HL-60/S4 treated with retinoic acid at 250 ng/mL for 4 days and 3 days (cell line): ENCODE measurements around the gene MYBBP1A.
"Not testable (repeated sequence)": the region's sequence is repeated elsewhere in the genome, so short reads cannot be mapped to it uniquely, and the experiment has no call there.

Experiments used
- in situ Hi-C: fragments of 300-500 bp; cut with MboI; formaldehyde crosslinking; loops from 2 replicates; pipeline ENCODE4 v1.7.0; 2022; ENCODE audit warnings: low sequenced_read_pairs

MYBBP1A gene, protein sequence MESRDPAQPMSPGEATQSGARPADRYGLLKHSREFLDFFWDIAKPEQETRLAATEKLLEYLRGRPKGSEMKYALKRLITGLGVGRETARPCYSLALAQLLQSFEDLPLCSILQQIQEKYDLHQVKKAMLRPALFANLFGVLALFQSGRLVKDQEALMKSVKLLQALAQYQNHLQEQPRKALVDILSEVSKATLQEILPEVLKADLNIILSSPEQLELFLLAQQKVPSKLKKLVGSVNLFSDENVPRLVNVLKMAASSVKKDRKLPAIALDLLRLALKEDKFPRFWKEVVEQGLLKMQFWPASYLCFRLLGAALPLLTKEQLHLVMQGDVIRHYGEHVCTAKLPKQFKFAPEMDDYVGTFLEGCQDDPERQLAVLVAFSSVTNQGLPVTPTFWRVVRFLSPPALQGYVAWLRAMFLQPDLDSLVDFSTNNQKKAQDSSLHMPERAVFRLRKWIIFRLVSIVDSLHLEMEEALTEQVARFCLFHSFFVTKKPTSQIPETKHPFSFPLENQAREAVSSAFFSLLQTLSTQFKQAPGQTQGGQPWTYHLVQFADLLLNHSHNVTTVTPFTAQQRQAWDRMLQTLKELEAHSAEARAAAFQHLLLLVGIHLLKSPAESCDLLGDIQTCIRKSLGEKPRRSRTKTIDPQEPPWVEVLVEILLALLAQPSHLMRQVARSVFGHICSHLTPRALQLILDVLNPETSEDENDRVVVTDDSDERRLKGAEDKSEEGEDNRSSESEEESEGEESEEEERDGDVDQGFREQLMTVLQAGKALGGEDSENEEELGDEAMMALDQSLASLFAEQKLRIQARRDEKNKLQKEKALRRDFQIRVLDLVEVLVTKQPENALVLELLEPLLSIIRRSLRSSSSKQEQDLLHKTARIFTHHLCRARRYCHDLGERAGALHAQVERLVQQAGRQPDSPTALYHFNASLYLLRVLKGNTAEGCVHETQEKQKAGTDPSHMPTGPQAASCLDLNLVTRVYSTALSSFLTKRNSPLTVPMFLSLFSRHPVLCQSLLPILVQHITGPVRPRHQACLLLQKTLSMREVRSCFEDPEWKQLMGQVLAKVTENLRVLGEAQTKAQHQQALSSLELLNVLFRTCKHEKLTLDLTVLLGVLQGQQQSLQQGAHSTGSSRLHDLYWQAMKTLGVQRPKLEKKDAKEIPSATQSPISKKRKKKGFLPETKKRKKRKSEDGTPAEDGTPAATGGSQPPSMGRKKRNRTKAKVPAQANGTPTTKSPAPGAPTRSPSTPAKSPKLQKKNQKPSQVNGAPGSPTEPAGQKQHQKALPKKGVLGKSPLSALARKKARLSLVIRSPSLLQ (N-terminal part only)

DNA sequence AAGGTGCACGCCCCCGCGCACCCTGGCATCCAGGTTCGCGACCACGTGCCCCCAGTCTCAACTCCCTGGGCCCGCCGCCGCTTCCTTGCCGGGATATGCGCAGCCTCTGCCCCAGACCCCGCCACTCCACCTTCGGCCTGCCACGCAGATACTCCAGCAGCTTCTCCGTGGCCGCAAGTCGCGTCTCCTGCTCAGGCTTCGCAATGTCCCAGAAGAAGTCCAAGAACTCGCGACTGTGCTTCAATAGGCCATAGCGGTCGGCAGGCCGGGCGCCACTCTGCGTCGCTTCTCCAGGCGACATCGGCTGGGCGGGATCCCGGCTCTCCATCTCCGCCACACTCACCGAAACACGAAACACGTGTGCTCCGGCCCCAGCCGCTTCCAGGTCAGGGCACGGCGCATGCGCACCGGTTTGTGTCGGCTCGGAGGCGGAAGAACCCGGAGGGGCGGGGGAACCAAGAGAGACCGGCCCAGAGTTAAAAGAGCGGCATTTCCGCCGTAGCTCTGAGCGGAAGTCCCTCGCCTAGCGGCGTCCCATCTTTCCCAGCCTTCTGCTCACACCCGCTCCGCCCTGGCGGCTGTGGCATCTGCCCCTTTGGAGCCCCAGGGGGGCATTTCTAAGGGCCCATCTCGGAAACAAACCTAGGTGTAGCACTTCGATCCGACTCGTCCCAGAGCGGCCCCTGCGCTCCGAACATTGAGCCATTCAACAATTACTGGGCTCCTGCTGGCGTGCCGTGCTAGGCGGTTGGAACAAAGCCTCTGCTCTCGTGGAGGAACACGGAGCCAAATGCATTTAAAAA is at the start of gene MYBBP1A:
MYBBP1A (minus strand) TSS at position 388 of the 803 bp plus-strand sequence; CDS start at position 328, 60 bp downstream.
- in situ Hi-C loops = loop anchor here (25.0 kb wide), 1 partner anchor 332 kb away; the partner anchor contains the start of gene C17orf107

DNA sequence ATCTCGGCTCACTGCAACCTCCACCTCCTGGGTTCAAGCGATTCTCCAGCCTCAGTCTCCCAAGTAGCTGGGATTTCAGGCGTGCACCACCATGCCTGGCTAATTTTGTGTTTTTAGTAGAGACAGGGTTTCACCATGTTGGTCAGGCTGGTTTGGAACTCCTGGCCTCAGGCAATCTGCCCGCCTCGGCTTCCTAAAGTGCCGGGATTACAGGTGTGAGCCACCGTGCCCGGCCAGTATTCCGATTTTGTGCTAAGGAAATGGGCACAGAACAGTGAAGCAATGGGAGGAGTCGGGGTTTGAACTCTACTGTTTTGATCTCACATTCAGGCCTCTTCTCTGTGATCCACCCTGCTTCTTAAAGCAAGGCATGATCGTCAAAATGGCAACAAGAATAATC is 49.6 kb upstream of the MYBBP1A start:
- in situ Hi-C loops = not testable (repeated sequence)

DNA sequence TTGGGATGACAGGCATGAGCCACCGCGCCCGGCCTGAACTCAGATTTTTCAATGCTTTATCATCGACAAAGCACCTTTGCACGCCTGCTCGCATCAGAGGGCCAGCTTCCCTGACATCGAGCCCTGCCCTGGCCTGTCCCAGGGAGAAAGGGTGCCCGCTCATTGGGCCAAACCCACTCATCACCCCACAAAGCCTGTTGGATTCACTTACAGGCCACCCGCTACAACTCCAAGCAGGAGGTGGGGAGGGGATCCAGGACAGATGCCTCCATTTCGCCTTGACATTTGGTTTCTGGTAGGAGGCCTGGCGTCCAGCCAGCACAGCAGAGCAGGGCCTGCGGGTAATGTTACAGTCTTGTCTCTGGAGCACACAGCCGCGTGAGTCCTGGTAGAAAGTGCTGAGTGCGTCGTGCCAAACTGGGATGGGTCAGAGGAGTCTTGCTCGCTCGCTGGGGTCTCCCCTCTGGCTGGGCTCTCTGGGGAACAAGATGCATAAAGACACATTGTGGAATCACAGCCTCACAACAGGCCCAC is 49.0 kb upstream of the MYBBP1A start:
- in situ Hi-C loops = no loop called here

DNA sequence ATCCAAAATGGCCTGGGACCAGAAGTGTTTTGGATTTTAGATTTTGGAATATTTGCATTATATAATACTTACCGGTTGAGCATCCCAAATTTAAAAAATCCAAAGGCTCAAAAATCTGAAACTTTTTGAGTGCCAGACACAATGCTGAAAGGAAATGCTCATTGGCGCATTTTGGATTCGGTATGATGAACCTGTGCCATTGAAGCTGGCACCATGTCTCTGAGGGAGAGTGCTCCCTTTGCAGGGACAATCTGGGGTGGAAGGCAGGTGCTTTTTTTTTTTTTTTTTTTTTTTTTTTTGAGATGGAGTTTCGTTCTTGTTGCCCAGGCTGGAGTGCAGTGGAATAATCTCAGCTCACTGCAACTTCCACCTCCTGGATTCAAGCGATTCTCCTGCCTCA is 46.9 kb upstream of the MYBBP1A start:
- in situ Hi-C loops = no loop called here

DNA sequence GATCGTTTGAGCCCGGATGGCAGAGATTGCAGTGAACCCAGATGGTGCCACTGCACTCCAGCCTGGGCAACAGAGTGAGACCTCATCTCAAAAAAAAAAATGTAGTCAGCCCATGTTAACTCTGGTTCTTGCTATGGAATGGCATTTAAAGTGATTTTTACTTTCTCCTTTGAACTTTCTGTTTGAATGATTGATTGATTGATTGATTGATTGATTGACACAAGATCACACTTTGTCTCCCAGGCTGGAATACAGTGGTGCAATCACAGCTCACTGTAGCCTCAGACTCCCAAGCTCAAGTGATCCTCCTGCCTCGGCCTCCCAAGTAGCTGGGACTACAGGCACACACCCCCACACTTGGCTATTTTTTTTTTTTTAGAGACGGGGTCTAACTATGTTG is 46.1 kb upstream of the MYBBP1A start:
- in situ Hi-C loops = no loop called here

DNA sequence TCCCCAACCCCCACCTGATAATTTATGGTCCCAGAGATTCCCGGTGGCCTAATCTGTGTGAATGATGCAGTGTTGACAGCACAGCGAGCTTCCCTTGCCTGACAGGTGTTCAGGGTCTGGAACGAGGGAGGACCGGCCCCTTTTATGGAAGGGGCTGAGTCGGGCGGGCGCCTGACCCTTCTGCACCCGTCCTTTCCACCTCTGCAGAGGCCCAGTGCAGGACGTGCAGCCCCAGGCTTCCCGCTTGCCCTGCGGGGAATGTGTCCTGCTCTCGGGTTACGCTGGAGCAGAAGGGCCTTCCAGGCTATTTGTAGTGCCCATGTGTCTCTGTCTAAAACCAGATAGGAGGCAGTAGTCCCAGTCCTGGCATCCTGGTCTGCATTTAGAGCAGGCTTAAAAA is 45.4 kb upstream of the MYBBP1A start:
- in situ Hi-C loops = no loop called here

DNA sequence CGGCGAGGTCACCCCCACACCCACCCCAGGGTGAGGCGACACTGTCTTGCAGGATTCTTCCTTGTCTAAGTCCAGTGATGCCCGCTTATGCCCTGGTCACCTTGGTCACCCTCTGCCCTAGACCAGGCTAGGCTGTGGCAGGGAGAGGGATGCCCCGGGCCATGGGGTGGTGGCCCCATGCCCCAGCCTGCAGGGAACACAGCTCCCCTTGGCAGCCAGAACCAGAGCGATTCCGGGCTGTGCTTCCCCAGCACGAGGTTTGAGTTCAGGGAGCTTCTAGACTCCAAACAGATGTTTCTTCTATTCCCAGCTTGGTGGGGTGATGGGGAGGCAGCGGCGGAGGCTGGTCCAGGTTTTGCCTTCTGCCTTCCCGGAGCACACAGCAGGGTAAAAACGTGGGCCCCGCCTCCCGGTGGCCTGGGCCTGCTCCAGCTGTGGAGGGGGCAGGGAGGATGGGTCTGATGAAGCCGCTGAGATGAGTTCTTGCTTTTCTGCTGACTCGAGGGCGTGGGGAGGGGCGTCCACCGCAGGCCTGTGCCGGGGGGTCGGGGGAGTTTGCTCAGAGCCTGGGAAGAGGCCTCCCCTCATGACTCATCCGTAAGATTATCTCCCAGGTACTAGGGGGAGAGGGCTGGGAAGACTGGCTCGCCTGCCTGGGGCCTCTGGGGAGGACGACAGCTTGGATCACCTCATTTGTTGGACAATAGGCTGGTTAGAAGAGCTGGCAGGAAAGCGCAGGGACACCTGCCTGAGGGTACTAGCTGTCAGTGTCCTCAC is 44.5 kb upstream of the MYBBP1A start:
- in situ Hi-C loops = no loop called here

DNA sequence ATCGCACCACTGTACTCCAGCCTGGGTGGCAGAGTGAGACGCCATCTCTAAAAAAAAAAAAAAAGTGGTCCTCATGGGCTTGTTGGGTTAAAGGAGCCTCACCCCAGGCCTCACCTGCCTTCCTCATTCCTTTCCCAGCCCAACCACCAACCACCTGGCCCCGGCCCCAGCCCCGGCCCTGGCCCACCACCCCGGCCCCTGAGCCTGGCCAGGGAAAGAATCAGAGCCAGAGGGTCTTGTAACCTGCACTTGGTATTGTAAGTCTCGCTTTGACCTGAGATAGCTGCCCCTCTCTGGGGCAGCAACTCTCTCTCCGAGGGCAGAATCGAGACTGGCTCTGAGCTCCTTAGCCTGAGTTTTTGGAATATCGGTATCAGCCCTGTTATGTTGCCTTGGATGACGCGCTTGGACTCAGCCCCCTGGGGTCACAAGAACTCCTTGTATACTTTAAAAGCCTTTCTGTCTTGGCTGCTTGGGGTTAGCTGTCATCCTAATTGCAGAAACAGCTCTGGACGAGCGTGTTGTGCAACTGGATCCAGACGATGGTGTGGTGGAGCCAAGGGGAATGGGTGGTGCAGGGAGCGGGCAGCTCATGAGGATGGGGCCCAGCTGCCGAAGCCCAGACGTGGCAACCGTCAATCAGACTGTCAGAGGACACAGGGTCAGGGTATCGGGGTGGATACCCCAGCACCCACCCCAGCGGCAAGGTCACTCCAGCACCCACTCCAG is 43.8 kb upstream of the MYBBP1A start:
- in situ Hi-C loops = no loop called here

DNA sequence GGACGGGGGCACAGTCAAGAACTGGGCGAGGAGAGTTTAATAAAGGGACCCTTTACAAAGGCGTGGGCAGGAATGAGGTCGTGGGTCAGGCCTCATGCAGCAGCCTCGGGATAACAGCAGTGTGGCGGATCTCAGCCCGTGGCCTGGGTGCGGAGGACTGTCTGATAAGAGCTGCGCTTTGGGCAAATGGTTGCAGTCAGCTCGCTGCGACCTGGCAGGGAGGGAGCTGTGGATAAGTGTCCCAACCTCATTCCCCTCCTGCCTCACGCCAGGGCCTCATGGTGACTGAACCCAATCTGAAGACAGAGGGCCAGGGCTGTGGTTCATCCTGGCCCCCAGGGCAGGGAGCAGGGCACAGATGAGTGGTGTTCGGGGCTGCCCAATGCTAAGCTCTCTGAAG is 42.8 kb upstream of the MYBBP1A start:
- in situ Hi-C loops = no loop called here

DNA sequence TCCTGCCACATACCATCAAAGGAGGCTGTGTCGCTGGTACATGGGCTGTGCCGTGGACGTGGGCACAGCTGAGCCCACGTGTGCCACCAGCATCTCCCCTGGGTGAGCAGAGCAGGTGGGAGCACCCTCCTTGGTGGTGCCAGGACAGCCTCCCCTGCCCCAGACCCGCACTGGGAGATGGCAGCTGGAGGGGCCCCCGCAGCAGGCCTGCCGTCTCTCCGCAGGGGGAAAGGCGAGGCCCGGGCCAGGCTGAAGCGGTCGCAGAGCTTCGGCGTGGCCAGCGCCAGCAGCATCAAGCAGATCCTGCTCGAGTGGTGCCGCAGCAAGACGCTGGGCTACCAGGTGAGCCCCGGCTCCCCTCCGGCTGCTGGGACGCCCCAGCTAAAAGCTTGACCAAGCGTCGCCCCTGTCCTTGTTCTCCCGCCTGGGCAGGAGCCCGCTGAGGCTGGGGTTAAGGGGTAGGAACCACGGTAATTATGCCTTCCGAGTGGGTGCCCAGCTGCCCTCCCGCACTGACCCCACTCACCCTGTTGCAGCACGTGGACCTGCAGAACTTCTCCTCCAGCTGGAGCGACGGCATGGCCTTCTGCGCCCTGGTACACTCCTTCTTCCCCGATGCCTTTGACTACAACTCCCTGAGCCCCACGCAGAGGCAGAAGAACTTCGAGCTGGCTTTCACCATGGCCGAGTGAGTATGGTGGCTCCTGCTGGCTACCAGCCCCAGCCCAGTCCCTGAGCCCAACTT is 41.6 kb upstream of the MYBBP1A start:
- in situ Hi-C loops = no loop called here

DNA sequence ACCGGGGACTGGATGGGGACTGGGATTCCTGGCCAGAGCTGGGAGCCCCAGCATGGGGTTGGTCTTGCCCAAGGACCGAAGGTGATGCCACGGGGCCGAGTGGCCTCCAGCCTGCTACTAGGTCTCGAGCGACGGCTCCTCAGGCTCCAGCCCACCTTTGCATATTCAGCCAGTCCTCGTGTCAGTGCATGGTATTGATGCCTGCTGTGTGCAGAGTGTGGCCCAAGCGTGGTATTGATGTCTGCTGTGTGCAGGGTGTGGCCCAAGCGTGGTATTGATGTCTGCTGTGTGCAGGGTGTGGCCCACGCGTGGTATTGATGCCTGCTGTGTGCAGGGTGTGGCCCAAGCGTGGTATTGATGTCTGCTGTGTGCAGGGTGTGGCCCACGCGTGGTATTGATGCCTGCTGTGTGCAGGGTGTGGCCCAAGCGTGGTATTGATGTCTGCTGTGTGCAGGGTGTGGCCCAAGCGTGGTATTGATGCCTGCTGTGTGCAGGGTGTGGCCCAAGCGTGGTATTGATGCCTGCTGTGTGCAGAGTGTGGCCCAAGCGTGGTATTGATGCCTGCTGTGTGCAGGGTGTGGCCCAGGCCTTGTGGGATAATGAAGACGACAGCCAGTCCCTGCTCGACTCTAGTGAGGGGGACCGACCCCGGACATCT is 40.6 kb upstream of the MYBBP1A start:
- in situ Hi-C loops = not testable (repeated sequence)

DNA sequence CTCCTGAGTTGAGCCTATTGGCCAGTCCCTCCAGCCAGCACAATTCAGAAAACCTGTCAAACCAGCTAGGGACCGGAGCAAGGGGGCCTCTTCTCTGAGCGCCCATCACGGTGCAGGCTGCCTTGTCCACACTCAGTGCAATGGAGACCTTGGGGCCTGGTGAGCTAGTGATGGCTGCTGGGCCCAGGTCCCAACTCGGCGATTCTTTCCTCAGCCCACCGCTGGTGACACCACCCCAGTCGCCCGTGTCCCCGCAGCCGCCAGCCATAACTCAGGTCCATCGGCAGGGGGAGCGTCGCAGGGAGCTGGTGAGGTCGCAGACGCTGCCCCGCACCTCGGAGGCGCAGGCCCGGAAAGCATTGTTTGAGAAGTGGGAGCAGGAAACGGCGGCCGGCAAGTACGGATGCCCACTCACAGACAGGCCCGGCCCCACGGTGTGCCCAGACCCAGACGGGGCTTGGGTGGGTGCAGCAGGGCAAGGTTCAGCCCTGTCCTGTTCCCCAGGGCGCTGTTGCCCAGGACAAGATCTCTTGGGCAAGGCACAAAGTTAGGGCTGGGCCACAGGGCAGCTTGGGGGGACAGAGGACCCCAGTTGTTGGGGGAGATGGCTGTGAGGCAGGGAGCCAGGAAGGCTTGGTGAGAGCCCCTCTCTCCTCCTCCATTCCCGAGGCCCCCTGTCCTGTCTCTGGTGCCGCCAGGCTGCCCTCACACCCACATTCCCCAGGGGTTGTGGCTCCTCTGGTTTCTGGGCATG is 39.9 kb upstream of the MYBBP1A start:
- in situ Hi-C loops = no loop called here

DNA sequence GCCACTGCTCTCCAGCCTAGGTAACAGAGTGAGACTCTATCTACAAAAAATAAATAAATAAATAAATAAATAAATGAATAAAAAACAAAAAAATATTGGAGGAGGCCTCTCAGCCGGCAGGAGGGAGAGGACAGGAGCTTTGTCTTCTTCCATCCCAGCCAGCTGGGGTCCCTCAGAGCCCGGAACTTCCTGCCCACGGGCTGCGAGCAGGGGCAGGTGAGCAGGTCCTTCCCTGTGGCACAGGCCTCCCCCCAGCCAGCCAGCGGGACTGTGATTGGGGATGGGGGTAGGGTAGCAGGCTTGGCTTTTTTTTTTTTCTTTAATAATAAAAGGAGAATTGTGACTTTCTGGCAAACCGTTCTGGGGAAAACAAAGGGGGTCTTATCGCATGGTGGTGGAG is 39.2 kb upstream of the MYBBP1A start:
- in situ Hi-C loops = no loop called here

DNA sequence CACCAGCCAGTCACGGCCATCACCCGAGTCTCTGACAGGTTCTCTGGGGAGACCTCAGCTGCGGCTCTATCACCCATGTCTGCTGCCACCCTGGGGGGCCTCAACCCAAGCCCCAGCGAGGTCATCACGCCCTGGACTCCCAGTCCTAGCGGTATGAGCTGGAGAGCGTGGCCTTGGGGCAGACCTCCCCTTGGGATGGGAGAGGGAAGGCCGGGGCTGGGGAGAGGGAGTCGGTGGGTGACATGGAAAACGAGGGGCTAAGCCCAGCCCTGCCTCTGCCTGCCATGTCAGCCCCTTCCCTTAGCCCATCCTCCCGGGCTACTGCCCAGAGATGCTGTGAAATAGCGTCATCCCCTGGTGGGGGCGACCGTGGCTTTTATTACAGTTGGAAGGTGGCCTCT is 37.8 kb upstream of the MYBBP1A start:
- in situ Hi-C loops = no loop called here

DNA sequence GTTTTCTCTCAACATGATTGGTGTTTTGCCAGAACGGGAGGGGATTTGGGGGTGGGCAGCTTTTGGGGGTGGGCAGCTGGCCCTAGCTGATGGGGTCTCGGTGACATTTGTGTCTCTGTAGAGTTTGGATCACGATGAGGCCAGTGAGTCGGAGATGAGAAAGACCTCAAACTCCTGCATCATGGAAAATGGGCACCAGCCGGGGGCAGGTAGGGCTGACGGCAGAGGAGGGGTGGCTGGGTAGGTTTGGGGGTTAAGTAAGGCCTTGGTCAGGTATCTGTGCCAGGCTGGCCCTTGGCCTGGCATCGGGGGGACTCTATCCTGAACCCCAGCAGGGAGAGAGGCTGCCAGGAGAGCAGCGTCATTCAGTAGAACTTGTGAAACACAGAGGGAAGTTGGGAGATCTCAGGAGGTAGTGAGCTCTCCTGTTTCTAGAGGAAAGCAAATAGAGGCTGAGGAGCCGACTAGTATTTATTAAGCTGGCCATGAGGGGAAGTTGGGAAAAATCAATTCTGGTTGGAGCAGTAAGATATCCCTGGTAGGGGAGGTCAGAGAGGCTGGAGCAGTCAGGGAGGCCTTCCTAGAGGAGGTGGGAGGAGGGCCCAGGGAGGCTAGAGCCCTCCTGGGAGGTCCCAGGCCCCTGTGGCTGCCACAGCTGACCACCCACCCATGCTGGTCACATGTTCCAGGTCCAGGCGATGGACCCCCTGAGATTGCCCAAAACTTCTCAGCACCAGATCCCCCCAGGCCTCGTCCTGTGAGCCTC is 37.2 kb upstream of the MYBBP1A start:
- in situ Hi-C loops = no loop called here

DNA sequence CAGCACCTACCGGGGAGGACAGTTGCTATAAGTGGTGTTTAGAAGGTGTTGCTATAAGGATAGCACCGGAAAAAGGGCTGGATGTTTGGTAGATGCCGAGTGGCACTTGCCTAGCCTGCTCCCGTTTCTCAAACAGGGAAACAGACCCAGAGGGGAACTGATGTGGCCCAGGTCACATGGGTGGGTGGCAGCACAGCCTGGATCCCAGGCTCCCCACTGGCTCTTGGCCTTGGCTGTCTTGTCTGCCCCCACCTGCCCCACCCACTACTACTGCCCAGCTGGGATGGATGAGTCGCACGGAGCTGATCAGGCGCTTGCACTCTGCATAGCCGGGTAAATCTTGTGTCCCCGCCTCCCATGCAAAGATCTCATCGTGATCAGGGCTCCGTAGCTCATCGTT is 36.3 kb upstream of the MYBBP1A start:
- in situ Hi-C loops = no loop called here
